Retinal pigment epithelial cell (primary cell): ENCODE data around the gene ABHD11.
A peak's percentile ranks its signal among the peaks of the same experiment; 100 is the strongest.
"Not testable (repeated sequence)": the region's sequence is repeated elsewhere in the genome, so short reads cannot be mapped to it uniquely, and the experiment has no call there.

ENCODE experiments used
- DNase-seq: peaks from one replicate; pipeline ENCODE4 v3.0.0-alpha.2; 2010; ENCODE audit warnings: low read depth
- H3K4me3 ChIP-seq: 2 replicates; pipeline ENCODE4 v1.5.1; 2011; ENCODE audit warnings: mild to moderate bottlenecking, low read length, control low read depth, moderate library complexity
- TF ChIP-seq, protein P1 (sequence below): conservative IDR thresholded peaks from 2 replicates; pipeline ENCODE4 v1.5.1; 2011; ENCODE audit warnings: low read depth, low read length, control low read depth, inconsistent platforms

Gene ABHD11, protein sequence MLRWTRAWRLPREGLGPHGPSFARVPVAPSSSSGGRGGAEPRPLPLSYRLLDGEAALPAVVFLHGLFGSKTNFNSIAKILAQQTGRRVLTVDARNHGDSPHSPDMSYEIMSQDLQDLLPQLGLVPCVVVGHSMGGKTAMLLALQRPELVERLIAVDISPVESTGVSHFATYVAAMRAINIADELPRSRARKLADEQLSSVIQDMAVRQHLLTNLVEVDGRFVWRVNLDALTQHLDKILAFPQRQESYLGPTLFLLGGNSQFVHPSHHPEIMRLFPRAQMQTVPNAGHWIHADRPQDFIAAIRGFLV

DNA sequence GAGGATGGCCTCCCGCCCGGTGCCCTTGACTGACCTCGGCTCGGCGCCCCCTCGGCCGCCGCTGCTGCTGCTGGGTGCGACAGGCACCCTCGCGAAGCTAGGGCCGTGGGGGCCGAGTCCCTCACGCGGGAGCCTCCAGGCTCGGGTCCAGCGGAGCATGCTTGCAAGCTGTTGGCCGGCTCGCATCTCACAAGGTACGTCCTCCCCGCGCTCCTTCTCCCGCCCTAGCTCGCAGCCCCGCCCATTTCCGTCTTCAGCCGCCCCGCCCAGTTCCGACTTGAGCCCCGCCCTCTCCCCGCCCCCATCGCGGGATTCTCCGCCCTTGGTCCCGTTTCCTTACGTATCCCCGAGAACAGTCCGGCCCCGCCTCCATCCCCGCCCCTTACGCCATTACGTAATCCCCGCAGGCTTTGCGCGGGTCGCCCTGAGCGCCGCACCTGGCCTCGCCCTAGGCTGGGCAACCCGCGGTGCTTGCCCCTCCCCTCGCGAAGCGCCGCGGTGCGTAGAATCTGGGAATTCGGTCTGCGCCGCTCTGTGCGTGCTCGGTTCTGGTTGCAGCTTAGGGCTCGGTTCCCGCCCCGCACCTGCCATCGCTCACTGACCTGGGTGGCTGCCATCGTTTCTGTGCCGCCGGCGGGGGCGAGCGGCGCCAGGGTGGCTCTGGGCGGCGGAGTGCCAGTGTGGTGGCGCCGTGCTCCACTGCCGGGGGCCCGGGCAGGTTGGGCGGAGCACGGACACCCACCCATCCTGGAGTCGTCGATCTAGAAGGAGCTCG is at the start of gene ABHD11:
Gene ABHD11, minus strand, starts transcription at position 191 of the 775 bp plus-strand sequence. Its CDS starts 32 bp downstream, at position 159.
- DNase-seq = peak; percentile 81
- TF ChIP-seq, protein P1, sequence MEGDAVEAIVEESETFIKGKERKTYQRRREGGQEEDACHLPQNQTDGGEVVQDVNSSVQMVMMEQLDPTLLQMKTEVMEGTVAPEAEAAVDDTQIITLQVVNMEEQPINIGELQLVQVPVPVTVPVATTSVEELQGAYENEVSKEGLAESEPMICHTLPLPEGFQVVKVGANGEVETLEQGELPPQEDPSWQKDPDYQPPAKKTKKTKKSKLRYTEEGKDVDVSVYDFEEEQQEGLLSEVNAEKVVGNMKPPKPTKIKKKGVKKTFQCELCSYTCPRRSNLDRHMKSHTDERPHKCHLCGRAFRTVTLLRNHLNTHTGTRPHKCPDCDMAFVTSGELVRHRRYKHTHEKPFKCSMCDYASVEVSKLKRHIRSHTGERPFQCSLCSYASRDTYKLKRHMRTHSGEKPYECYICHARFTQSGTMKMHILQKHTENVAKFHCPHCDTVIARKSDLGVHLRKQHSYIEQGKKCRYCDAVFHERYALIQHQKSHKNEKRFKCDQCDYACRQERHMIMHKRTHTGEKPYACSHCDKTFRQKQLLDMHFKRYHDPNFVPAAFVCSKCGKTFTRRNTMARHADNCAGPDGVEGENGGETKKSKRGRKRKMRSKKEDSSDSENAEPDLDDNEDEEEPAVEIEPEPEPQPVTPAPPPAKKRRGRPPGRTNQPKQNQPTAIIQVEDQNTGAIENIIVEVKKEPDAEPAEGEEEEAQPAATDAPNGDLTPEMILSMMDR = no peak
- peak within 1 kb of the TSS; percentile 73 for H3K4me3 ChIP-seq

DNA sequence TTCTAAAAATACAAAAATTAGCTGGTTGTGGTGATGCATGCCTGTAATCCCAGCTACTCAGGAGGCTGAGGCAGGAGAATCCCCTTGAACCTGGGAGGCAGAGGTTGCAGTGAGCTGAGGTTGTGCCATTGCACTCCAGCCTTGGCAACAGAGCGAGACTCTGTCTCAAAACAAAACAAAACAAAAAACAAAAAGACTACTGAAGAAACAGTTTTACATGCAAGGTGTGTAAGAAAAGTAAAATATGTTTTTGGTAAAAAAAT is 49.1 kb upstream of the ABHD11 start:
- not testable (repeated sequence) for H3K4me3 ChIP-seq, DNase-seq

DNA sequence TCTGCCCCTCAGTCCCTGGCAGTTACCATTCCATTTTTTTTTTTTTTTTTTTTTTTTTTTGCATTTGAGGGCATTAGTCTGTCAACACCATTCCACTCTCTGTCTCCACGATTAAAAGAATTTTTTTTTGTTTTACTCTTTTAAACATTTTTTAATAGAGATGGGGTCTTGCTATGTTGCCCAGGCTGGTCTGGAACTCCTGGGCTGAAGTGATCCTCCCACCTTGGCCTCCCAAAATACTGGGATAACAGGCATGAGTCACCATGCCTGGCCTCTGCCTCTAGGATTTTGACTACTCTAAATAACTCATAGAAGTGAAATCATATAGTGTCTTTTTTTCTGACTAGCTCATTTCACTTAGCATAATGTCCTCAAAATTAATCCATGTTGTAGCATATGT is 48.0 kb upstream of the ABHD11 start:
- DNase-seq = no peak
- no peak overlapping the region for H3K4me3 ChIP-seq
- TF ChIP-seq, protein P1 = no peak

DNA sequence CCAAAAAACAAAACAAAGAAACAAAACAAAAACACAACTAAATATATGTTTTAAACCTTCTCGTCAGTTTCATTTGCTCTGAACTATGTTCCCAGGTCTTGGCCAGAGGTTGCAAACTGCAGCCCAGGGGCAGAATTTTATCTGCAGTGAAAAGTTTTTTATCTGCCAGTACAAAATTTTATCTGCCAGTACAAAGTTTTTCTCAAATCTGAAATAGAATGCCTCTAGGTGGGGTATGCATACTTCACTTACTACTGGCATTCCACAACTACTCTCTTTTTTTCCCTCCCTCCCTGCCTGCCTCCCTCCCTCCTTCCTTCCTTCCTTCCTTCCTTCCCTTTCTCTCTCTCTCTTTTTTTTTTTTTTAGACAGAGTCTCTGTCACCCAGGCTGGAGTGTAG is 40.9 kb upstream of the ABHD11 start:
- no peak overlapping the region for H3K4me3 ChIP-seq
- no peak for DNase-seq
- TF ChIP-seq, protein P1 = no peak

DNA sequence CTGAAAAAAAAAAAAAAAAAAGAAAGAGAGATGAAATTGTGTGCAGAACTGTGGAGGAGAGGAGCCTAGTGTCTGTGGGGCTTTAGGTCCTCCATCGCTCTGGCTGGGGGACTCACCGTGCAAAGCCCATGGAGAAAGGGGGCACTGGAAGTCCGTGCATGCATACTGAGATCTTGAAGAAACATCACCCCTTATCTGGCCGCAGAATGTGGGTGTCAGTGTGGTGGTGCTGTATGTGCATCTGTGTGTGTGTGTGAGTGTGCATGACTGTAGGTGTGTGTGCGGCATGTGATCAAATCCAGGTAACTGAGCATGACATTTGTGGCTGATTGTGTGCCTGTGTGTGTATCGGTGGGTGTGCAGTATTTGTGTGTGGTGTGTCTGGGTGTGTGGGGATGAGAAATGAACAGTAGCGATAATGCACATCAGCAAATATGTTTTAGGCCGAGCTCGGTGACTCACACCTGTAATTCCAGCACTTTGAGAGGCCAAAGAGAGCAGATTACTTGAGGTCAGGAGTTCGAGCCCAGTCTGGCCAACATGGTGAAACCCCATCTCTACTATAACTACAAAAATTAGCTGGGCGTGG is 40.3 kb upstream of the ABHD11 start:
- no peak overlapping the region for H3K4me3 ChIP-seq
- TF ChIP-seq, protein P1 = no peak
- no peak for DNase-seq

DNA sequence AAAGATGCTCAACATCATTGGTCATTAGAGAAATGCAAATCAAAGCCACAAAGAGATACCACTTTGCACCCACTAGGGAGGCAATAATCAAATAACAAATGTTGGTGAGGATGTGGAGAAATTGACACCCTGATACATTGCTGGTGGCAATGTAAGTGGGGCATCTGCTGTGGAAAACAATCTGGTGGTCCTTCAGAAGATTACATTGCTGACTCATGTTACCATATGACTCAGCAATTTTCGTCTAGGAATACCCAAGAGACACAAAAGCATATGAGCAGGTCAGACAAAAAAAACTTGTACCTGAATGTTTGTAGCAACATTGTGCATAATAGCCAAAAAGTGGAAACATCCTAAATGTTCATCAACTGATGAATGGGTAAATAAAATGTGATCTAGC is 36.3 kb upstream of the ABHD11 start:
- TF ChIP-seq, protein P1 = no peak
- no peak overlapping the region for H3K4me3 ChIP-seq
- DNase-seq = no peak

DNA sequence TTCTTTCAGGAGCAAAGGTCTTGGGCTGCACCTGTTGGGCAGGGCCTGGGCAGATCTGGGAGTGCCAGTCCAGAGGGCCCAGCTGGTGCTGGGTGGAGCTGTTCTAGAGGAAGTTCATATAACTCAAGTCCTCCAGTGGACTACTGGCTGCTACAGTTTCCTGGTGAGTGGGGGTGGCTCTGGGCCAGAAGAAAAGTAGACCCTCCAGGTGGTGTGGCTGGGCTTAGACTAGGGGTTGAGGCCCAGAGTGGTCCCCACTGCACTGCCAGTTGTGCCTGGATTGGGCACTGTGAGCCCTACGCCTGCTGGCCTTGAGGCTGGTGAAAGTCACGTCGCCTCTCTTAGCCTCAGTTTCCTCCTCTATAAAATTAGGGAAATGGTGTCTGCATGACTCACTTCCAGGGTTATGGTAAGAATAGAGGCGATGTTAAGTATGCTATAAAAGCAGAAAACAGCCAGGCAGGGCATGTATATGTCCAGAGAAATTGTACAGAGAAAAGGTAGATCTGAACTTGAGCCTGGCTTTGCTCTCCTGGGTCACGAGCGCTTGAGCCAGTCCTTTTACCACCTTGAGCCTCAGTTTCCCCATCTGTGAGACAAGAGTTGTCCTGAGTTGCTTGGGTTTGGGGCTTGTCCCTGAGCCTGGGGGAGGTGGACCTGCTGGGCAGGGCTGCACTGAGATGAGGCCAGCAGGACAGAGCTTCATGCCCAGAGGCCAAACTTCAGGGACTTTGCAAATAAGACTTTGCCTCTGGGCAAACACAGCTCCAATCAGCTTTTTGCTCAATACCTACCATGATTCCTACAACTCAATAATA is 35.3 kb upstream of the ABHD11 start:
- no peak for DNase-seq
- TF ChIP-seq, protein P1 = no peak
- no peak overlapping the region for H3K4me3 ChIP-seq
